Coronary artery (tissue), 2 donors: ENCODE data around the gene CA5A.

Source experiments
- DNase-seq: peaks from one replicate; pipeline ENCODE4 v3.0.0-alpha.2; 2017; ENCODE audit warnings: low spot score
- H3K27ac ChIP-seq, 2 donors: fragments of 200-600 bp; sonication (generic); one replicate each; pipeline ENCODE4 v1.5.1; 2016 to 2019
- H3K4me3 ChIP-seq: fragments of 200-600 bp; sonication (generic); 2 replicates; pipeline ENCODE4 v1.5.1; 2016; ENCODE audit warnings: mild to moderate bottlenecking, moderate library complexity
- CTCF ChIP-seq: fragments of 200-600 bp; sonication (generic); IDR thresholded peaks from one replicate; pipeline ENCODE4 v1.5.1; 2019; ENCODE audit warnings: antibody characterized with exemption

Gene CA5A

GRCh38 chr16:87924811-87925670 lies 11.3 kb downstream of the CA5A start:
- Histone ChIP-seq H3K27ac (no peak overlapping the region), H3K4me3 (no peak overlapping the region)
- TF ChIP-seq CTCF = no peak
- DNase-seq = no peak

- Histone ChIP-seq H3K27ac (no peak overlapping the region), H3K4me3 (no peak overlapping the region)
- no peak for DNase-seq
- no peak for TF ChIP-seq CTCF
These were observed 12.1 kb downstream of the CA5A start for GRCh38 chr16:87924041-87924810.

- no peak for DNase-seq
- no peak for TF ChIP-seq CTCF
- Histone ChIP-seq H3K27ac (no peak overlapping the region), H3K4me3 (no peak overlapping the region)
These were observed 14.0 kb downstream of the CA5A start for GRCh38 chr16:87922250-87922871.

- no peak overlapping the region for H3K4me3 ChIP-seq
- no peak for TF ChIP-seq CTCF
- no peak overlapping the region for H3K27ac ChIP-seq
- DNase-seq = no peak
These were observed 15.0 kb downstream of the CA5A start for GRCh38 chr16:87921236-87921773.

GRCh38 chr16:87919681-87919994 lies 16.7 kb downstream of the CA5A start:
- H3K4me3 ChIP-seq = no peak overlapping the region
- no peak for DNase-seq
- no peak for TF ChIP-seq CTCF
- no peak overlapping the region for H3K27ac ChIP-seq

GRCh38 chr16:87918866-87919680 lies 17.3 kb downstream of the CA5A start:
- no peak for TF ChIP-seq CTCF
- H3K27ac ChIP-seq = no peak overlapping the region
- no peak overlapping the region for H3K4me3 ChIP-seq
- DNase-seq = no peak
